ENCODE data around the gene IL6R. TPM values are rescaled to one million over a fixed set of nuclear protein-coding genes. Genes with fewer than 3 reads are reported as not detected.

Gene IL6R
- polyA plus RNA-seq, 1 experiment, result 5.9 TPM

DNA sequence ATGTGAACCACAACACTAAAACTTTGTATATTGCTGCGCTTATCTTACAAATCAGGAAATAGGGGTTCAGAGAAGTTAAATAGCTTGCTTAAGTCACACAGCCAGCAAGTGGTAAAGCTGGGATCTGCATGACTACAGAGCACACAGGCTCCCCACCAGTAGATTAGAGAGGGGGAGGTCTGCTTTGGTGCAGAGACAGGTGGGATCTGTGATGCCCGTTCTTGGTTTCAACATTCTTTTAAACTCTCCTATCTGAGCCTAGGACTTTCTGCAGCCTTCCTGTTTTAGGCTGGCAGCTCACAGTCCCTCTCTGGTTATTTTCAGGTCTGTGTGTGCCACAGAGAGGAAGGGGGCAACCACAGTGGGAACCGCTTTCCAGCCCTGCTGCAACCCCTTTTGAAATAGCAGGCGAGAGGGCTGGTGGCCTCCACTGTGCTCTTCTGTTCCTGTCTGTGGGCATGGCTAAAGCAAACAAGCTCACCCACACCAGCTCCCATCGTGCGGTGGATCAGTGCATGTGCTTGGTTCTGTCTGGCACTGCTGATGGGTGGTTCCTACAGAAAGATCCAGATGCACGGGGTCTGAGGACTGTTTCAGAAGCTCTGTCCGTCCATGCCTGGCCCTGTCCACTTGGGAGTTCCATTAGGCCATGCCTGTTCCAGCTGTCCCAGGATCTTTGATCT is 1.7 kb upstream of the IL6R start:
- Histone ChIP-seq H3K27me3 (ENCODE audit: control insufficient read depth, insufficient read depth, low read length) (peaks cover 24% of the 10 kb centered on the region), H3K27ac (ENCODE audit: low read depth, low read length) (no peak overlapping the region), H3K9me3 (ENCODE audit: control insufficient read depth, insufficient read depth, low read length) (no peaks in the 10 kb centered on the region; the same call in 1 of the 2 replicates), H3K4me3 (ENCODE audit: low read depth, low read length) (no peak overlapping the region)
- no peak for DNase-seq (ENCODE audit: low read depth, low spot score)
- POLR2A ChIA-PET, result interaction anchor here (0.6 kb wide), 1 partner anchor 59 kb away, joined by 4 read pairs; no protein-coding TSS in a partner anchor
- TF ChIP-seq, protein P1, sequence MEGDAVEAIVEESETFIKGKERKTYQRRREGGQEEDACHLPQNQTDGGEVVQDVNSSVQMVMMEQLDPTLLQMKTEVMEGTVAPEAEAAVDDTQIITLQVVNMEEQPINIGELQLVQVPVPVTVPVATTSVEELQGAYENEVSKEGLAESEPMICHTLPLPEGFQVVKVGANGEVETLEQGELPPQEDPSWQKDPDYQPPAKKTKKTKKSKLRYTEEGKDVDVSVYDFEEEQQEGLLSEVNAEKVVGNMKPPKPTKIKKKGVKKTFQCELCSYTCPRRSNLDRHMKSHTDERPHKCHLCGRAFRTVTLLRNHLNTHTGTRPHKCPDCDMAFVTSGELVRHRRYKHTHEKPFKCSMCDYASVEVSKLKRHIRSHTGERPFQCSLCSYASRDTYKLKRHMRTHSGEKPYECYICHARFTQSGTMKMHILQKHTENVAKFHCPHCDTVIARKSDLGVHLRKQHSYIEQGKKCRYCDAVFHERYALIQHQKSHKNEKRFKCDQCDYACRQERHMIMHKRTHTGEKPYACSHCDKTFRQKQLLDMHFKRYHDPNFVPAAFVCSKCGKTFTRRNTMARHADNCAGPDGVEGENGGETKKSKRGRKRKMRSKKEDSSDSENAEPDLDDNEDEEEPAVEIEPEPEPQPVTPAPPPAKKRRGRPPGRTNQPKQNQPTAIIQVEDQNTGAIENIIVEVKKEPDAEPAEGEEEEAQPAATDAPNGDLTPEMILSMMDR (IDR thresholded peaks at IDR 0.05; ENCODE audit: low read depth, low read length), result no peak
- CTCF ChIA-PET, result no interaction called here

DNA sequence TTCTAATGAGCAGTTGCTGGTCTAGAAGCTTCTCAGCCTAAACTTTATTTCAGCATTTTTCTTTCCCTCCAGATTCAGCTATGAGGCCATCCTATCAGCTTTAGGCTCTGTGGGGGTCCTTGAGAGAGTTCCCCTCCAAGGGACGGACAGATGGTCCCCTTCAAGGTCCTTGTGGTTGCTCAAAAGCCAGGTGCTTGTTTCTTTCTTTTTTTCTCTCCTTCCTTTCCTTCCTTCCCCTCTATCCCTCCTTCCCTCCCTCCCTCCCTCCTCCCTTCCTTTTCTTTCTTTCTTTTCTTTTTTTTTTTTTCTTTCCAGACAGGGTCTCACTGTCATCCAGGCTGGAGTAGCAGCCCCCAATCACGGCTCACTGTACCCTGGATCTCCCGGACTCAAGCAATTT is 1.2 kb upstream of the IL6R start:
- peaks cover 24% of the 10 kb centered on the region for H3K27me3 ChIP-seq (ENCODE audit: control insufficient read depth, insufficient read depth, low read length)
- DNase-seq (ENCODE audit: low read depth, low spot score), result no peak
- no peak overlapping the region for H3K27ac ChIP-seq (ENCODE audit: low read depth, low read length)
- POLR2A ChIA-PET, result interaction anchor here (0.6 kb wide), 1 partner anchor 58 kb away, joined by 4 read pairs; no protein-coding TSS in a partner anchor
- CTCF ChIA-PET, result no interaction called here
- TF ChIP-seq, protein P1 (IDR thresholded peaks at IDR 0.05; ENCODE audit: low read depth, low read length), result no peak
- no peaks in the 10 kb centered on the region; the same call in 1 of the 2 replicates for H3K9me3 ChIP-seq (ENCODE audit: control insufficient read depth, insufficient read depth, low read length)
- no peak overlapping the region for H3K4me3 ChIP-seq (ENCODE audit: low read depth, low read length)

DNA sequence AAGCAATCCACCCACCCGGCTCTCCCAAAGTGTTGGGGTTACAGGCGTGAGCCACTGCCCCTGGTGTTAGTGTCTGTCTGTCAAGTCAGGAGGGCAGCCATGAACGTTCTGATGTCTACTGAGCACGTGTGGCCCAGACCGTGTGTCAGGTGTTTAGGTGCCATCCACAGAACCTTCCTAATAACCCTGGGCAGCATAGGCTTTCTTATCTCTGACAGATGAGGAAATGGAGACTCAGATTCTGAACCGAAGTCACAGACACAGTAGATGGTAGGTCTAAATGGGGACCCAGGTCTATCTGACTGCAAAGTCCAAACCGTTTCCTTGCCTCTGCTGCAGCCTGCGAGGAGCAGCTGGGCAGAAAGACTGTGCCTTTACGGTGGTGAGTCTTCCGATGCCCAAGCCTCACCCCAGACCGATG is 622 bp upstream of the IL6R start:
- Histone ChIP-seq H3K27ac (ENCODE audit: low read depth, low read length) (no peak overlapping the region), H3K27me3 (ENCODE audit: control insufficient read depth, insufficient read depth, low read length) (peaks cover 24% of the 10 kb centered on the region), H3K9me3 (ENCODE audit: control insufficient read depth, insufficient read depth, low read length) (no peaks in the 10 kb centered on the region; the same call in 1 of the 2 replicates), H3K4me3 (ENCODE audit: low read depth, low read length) (peak overlapping the region; percentile 76)
- DNase-seq (ENCODE audit: low read depth, low spot score), result no peak
- ChIA-PET CTCF (no interaction called here), POLR2A (no interaction called here)
- TF ChIP-seq, protein P1 (IDR thresholded peaks at IDR 0.05; ENCODE audit: low read depth, low read length), result no peak

DNA sequence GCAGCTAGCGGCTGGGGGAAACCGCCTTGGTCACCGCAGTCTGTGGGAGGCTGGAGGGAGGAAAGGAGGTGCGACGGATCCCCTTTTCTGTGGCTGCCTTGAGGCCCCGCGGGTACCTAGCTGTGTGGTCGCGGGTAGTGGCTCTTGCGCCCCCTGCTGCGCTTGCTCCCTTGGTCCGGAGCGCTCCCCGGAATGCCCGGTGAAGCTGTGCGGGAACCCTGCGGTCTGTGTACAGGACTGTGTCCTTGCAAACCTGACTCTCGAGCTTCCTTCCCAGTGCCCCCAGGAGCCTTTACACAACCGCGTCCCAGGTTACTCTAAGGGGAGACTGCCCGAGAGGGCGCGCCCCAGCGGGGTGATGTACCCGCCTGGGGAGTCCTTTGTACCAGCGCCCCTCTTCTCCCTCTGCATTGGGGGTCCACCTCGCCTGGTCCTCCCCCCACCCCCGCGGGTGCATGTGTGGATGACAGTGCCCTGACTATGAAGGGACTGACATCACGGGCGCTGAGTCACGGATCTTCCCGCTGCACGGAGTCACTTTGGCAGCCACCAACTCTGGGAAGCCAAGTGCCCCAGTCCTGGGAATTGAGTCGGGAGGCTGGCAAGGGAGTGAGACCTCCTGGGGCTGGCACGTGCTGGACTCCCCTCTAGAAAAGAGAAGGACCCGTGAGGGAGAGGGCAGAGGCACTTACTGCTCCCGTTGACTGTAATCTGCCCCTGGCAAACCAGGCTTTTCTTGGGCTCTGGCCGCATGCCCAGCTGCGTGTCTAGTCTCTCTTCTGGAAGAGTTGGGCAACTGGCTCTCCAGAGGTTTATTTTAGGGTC is 816 bp downstream of the IL6R start:
- ChIA-PET CTCF (interaction anchor here (0.7 to 3.0 kb wide), 5 partner anchors 14 to 71 kb away, joined by 3 to 13 read pairs (median 3); no protein-coding TSS in a partner anchor), POLR2A (interaction anchor here (0.5 to 1.9 kb wide), 2 partner anchors 14 to 263 kb away, joined by 6 to 7 read pairs; no protein-coding TSS in a partner anchor)
- TF ChIP-seq, protein P1 (IDR thresholded peaks at IDR 0.05; ENCODE audit: low read depth, low read length), result peak; percentile 65
- Histone ChIP-seq H3K27ac (ENCODE audit: low read depth, low read length) (peak overlapping the region; percentile 11), H3K4me3 (ENCODE audit: low read depth, low read length) (peak overlapping the region; percentile 76), H3K27me3 (ENCODE audit: control insufficient read depth, insufficient read depth, low read length) (peaks cover 24% of the 10 kb centered on the region), H3K9me3 (ENCODE audit: control insufficient read depth, insufficient read depth, low read length) (no peaks in the 10 kb centered on the region; the same call in 1 of the 2 replicates)
- no peak for DNase-seq (ENCODE audit: low read depth, low spot score)
